GM18526 (cell line): ENCODE results near the gene CSRNP3.

Experiments used
- POLR2A ChIP-seq: IDR thresholded peaks from 3 replicates; pipeline ENCODE4 v1.6.1; 2011; ENCODE audit not compliant: insufficient read length; ENCODE audit errors: extremely low read depth

Gene CSRNP3

GRCh38 chr2:165593081-165593480 is 123.6 kb downstream of the CSRNP3 start:
- no peak for TF ChIP-seq POLR2A

DNA sequence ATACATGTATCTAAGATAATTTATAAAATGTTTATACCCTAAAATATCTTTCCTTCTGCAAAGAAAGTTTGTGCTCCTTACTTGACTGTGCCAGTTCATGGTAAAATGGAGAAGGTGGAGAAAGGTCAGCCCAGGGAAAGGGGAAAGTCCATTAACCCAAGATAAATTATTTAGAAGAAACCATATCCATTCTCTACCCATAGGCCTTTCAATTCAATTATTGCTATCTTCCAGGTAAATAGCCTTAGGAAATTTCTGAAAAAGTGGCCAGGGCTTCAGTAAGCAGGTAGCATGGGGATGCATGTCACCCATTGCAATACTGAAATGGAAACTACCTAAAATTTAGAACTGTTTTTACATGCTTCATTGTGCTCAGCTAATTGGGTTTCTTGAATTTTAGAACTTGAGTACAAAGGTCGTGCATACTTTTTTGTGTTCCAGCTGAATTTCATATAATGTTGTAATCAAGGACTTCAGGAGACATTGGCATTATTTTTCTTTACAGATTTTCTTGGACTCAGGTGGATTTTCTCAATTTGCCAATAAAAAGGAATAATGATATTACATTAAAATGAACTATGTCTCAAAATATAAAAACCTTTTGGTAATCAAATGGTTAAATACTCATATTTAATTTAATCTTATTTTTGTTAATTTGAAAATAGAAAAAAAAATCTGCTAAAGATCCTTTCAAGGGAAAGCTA is 124.9 kb downstream of the CSRNP3 start:
- TF ChIP-seq POLR2A: no peak

DNA sequence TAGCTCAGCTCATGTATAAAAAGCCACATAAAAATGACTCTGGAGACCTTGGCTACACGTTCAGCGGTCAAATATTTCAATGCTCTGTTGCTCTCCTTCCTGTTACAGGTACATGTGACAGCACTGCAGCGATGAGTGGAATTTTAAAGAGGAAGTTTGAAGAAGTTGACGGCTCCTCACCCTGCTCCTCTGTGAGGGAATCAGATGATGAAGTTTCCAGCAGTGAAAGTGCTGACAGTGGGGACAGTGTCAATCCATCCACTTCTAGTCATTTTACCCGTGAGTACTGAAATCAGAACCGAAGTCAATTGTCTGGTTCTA is 125.4 kb downstream of the CSRNP3 start:
- TF ChIP-seq POLR2A: no peak

- no peak for TF ChIP-seq POLR2A
Observed at GRCh38 chr2:165596788-165597187, 127.3 kb downstream of the CSRNP3 start.

- TF ChIP-seq POLR2A: no peak
Observed at GRCh38 chr2:165601065-165601830, 131.8 kb downstream of the CSRNP3 start.

DNA sequence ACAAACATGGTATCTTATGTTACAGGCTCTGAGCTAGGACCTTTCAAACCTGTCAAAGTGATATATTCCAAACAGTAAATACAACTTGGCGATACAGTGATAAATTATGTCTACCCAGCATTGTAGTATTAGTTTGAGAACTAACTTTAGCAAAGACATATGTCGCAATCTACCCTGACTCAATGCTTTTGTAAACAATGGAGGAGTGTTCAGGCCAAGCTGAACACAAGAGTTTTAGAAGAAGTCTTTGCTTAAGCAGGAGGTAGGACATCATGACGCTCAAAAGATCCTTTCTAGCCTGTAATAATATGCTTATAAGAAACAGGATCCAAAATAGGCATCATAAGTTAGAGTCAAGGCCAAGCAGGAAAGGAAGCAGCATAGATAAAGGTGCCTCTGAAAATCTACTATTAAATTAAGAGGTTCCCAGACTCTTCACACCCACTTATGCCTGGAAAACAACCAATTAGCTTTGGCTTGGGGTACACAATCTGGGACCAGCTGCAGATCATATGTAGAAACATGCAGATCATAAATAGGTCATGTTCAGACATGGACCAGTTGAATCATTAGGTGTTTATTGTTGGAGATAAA is 132.5 kb downstream of the CSRNP3 start:
- no peak for TF ChIP-seq POLR2A

DNA sequence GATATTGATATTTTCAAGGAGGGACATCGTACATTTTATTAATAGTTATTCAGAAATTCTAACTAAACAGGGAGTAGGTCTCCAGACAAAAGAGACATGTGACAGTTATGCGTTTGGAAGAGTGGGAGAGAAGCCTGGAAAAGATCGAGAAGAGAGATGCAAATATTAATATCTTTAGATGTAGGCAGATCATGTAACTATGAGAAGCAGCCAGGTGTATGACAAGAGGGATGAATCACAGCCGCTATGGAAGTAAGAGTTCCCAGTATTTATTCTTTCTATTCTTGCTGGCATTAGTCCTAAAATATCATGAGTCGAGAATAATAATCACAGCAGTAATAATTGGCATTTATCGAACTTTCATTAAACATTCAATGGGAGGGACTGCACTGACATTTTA is 140.2 kb downstream of the CSRNP3 start:
- no peak for TF ChIP-seq POLR2A

GRCh38 chr2:165610591-165611029 is 141.1 kb downstream of the CSRNP3 start:
- TF ChIP-seq POLR2A: no peak

DNA sequence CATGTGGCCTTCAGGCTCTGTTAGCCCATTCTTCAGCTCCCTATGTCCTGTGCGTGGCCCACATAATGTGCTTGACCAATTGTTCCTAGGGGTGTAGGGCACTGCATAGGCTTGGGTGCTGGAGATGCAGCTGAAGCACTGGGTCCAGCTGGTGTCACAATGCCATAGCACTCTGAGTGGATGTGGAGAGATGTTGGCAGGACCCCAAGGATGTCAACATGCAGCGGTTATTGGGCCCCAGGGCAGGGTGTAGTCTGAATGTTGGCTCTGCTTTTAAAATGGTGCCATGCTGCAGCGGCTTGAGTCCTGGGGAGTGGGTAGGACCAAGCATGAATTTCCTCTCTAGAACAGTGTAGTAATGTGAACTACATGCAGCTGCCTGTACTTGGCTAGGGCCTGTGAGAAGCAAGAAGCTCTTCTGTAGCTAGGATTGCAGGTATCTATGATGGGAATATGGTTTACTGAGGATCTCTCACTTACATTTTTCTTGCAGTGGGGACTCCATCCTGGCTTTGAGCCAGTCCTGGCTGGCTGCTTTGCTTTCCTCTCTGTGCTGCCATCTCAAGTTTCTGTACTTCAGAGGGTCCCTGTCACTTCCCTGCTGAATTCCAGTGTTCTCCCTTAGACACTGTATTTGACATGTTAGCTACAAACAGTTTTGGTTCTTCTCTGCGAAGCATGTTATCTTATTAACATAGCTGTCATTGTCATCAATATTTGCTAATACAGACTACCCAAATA is 148.4 kb downstream of the CSRNP3 start:
- no peak for TF ChIP-seq POLR2A

DNA sequence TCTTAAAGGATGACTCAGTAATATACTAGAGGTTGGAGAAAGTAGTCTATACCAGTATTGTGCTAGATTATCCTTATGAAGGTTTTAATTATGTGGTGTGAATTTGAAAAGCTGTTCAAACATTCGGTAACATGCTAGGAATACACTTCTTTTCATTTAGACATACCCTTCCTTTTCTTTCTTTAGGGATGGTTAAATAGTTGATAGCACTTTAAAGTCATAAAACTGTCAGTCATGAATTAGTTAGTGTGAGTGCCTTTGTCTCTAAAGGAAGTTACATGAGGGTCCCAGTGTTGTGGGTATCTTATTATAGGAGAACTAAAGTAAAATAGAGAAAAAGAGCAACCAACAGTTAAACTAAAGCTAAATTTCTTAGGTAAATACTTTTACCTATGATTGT is 149.3 kb downstream of the CSRNP3 start:
- TF ChIP-seq POLR2A: no peak

DNA sequence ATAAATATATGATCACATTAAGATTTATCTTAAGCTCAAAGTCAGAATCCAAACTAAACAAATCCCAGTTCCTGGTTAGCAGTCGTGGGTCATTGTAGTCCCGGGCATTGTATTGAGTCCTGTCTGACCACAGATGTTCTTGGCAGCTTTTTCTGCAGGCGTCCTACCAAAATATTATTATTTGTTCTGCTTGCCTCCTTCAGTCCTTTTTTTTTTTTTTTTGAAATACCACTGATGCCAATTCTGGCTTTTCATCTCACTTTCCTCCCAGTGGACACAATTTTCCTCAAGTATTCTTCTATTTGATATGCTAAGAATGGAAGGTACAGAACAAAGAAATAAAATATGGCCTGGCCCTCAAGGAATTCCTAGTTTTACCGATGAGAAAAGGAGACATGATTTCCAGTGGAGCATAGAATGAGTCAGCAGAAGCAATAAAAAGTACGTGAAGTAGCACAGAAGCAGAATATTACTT is 151.6 kb downstream of the CSRNP3 start:
- no peak for TF ChIP-seq POLR2A

- TF ChIP-seq POLR2A: no peak
Observed at GRCh38 chr2:165623161-165623560, 153.7 kb downstream of the CSRNP3 start.

- no peak for TF ChIP-seq POLR2A
Observed at GRCh38 chr2:165623783-165624469, 154.4 kb downstream of the CSRNP3 start.

GRCh38 chr2:165624470-165624800 is 154.9 kb downstream of the CSRNP3 start:
- no peak for TF ChIP-seq POLR2A

- no peak for TF ChIP-seq POLR2A
Observed at GRCh38 chr2:165627470-165627869, 158.0 kb downstream of the CSRNP3 start.
